Activated naive CD4-positive, alpha-beta T cell treated with anti-CD3 and anti-CD28 coated beads, Interleukin-2, amount 10 ng/mL, durations not matched to agents 7 days and 5 days (primary cell): ENCODE data around the gene C9orf85.

Experiments used
- CTCF ChIA-PET: fragments of 350-600 bp; sonication (Branson Sonifier 250); formaldehyde crosslinking; loops from one replicate; lab custom pipeline; 2021; ENCODE audit warnings: antibody characterized with exemption; lab: Charles Lee
- DNase-seq: peaks from one replicate; pipeline ENCODE4 v3.0.0-alpha.2; 2020
- H3K27ac Mint-ChIP-seq: one replicate; pipeline ENCODE4 v1.8.0; 2021; ENCODE audit warnings: mild to moderate bottlenecking, moderate library complexity, mixed read lengths
- H3K27me3 Mint-ChIP-seq: one replicate; pipeline ENCODE4 v1.8.0; 2021; ENCODE audit warnings: mild to moderate bottlenecking, mixed read lengths
- H3K36me3 Mint-ChIP-seq: one replicate; pipeline ENCODE4 v1.8.0; 2021; ENCODE audit warnings: mixed read lengths
- H3K4me1 Mint-ChIP-seq: one replicate; pipeline ENCODE4 v1.8.0; 2021; ENCODE audit warnings: mixed read lengths
- H3K4me3 Mint-ChIP-seq: one replicate; pipeline ENCODE4 v1.8.0; 2021; ENCODE audit warnings: mild to moderate bottlenecking, moderate library complexity, mixed read lengths
- H3K9me3 Mint-ChIP-seq: one replicate; pipeline ENCODE4 v1.8.0; 2021; ENCODE audit warnings: mixed read lengths

Gene C9orf85

DNA sequence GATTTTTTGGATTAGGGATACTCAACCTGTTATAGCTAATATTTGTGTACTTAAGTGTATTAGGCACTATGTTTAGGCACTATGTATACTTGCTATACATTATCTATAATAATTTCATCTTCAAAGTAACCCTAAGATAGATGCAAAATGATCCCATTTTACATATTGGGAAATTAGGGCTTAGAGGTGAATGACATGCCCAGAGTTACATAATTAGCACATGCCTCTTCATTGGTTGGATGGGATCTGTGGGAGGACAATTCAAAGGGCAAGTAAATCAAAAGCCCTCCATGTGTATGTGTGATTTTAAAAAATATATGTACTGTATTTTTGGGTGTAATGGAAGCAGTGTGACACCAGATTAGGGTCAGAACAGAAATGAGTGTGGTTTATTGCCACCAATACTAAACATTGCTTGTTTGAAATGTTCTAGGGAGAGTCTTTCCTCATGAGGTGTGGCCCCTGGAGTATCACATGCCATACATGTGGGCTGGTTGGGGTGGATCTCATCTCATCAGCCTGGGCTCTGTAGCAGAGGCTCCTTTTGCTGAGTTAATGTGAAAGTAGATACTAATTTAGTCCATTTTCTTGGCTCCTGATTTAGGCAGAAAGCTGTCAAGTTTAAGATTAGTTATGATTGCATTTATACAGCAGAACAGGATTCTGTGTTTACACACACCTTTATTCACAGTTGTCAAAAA is 5.5 kb downstream of the C9orf85 start:
- Mint-ChIP-seq H3K9me3 (no peaks in the 10 kb centered on the region), H3K36me3 (peaks cover 14% of the 10 kb centered on the region), H3K4me1 (peaks cover 27% of the 10 kb centered on the region), H3K27ac (no peak overlapping the region), H3K4me3 (no peak overlapping the region), H3K27me3 (no peaks in the 10 kb centered on the region)
- CTCF ChIA-PET, result interaction anchor here (1.5 kb wide), 1 partner anchor 108 kb away, joined by 4 read pairs; no protein-coding TSS in a partner anchor
- no peak for DNase-seq

DNA sequence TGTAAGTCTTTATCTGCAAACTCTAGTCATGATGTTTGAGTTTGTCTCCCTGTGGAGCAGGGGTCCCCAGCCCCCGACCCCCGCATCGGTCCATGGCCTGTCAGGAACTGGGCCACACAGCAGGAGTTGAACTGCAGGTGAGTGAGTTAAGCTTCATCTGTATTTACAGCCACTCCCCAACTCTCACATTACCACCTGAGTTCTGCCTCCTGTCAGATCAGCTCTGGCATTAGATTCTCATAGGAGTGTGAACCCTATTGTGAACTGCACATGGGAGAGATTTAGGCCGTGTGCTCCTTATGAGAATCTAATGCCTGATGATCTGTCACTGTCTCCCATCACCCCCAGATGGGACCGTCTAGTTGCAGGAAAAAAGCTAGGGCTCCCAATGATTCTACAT is 7.0 kb downstream of the C9orf85 start:
- Mint-ChIP-seq H3K4me1 (peaks cover 13% of the 10 kb centered on the region), H3K27ac (no peak overlapping the region), H3K36me3 (peaks cover 21% of the 10 kb centered on the region), H3K9me3 (no peaks in the 10 kb centered on the region), H3K4me3 (no peak overlapping the region), H3K27me3 (no peaks in the 10 kb centered on the region)
- CTCF ChIA-PET, result no interaction called here
- DNase-seq, result no peak

DNA sequence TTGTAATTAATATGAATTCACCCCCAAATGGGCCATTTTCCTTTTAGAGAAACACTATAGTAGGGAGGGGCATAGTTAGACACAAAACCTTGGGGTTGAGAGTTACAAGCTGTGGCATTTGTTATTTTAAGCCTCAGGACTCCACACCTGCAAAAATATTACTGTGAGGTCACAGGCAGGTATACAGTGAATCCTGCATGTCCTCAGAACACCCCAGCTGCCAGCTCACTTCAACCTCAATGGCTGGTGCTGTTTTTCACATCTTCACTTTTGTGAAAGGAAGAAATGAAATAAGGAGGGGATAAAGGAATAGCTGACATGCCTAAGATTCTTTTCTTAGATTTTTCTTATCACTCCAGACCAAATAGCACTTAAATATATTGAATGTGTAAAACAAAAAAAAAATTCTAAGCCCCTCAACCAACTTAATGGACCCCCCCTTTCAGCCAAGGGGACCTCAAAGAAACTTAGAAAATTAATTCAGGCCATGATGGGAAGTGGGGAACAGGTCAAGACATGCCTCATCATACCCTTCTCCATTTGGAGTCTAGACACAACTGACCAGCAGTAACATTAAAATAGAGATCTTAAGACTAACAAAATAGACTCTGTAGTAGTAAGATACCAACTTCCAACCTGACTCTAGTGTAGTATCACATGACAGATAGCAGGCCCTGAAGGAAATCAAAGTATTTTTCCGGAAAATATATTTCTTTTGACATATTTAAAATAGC is 9.2 kb downstream of the C9orf85 start:
- Mint-ChIP-seq H3K36me3 (peaks cover 23% of the 10 kb centered on the region), H3K4me3 (no peak overlapping the region), H3K4me1 (no peaks in the 10 kb centered on the region), H3K27ac (no peak overlapping the region), H3K9me3 (no peaks in the 10 kb centered on the region), H3K27me3 (no peaks in the 10 kb centered on the region)
- no peak for DNase-seq
- CTCF ChIA-PET, result interaction anchor here (0.6 to 0.8 kb wide), 2 partner anchors 18 to 203 kb away, joined by 3 to 4 read pairs; no protein-coding TSS in a partner anchor

DNA sequence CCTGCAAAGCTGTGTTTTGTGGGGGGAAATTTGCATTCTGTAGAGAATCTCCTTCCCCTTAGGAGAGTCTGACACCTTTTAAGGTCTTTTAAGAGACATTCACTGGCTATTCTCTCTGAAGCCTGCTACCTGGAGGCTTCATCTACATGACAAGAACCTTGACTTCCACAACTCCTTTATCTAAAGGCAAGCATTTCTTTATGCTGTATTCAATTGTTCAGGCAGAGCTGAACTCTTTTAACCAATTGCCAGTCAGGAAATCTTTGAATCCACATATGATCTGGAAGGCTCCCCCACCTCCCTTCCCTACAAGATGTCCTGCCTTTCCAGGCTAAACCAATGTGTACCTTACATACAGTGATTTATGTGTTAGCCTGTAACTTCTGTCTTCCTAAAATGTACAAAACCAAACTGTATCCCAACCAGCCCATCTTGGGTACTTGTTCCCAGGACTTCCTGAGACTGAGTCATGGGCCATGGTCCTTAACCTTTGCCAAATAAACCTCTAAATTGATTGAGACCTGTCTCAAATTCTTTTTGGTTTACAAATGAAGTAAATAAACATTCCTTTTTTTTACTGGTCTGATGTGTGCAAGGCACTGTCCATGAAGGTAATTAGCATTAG is 9.9 kb downstream of the C9orf85 start:
- H3K9me3 Mint-ChIP-seq, result no peaks in the 10 kb centered on the region
- CTCF ChIA-PET, result interaction anchor here (0.6 to 0.8 kb wide), 2 partner anchors 17 to 204 kb away, joined by 3 to 4 read pairs; no protein-coding TSS in a partner anchor
- no peak for DNase-seq
- H3K36me3 Mint-ChIP-seq, result peaks cover 24% of the 10 kb centered on the region
- H3K4me3 Mint-ChIP-seq, result no peak overlapping the region
- H3K27me3 Mint-ChIP-seq, result no peaks in the 10 kb centered on the region
- H3K27ac Mint-ChIP-seq, result no peak overlapping the region
- H3K4me1 Mint-ChIP-seq, result no peaks in the 10 kb centered on the region

DNA sequence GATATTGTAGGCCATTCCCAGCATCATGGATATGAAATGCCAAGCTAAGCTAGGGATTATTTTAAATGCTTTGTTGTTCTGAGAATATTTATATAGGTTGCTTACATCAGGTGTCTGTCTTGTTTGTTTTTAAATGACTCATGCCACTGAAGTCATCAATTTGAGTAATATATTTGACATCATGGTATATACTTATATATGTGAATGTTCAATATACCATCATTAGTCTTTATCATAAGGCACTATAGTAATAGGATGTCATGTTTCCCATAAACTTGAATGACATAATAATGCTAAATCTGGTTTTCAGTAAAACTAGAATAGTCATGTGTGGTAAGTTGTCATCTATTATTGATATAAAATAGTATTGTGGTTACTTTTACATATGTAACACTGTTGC is 13.1 kb downstream of the C9orf85 start:
- H3K27ac Mint-ChIP-seq, result no peak overlapping the region
- H3K9me3 Mint-ChIP-seq, result no peaks in the 10 kb centered on the region
- DNase-seq, result no peak
- no peaks in the 10 kb centered on the region for H3K27me3 Mint-ChIP-seq
- H3K36me3 Mint-ChIP-seq, result peaks cover 18% of the 10 kb centered on the region
- H3K4me1 Mint-ChIP-seq, result no peaks in the 10 kb centered on the region
- CTCF ChIA-PET, result no interaction called here
- H3K4me3 Mint-ChIP-seq, result no peak overlapping the region

DNA sequence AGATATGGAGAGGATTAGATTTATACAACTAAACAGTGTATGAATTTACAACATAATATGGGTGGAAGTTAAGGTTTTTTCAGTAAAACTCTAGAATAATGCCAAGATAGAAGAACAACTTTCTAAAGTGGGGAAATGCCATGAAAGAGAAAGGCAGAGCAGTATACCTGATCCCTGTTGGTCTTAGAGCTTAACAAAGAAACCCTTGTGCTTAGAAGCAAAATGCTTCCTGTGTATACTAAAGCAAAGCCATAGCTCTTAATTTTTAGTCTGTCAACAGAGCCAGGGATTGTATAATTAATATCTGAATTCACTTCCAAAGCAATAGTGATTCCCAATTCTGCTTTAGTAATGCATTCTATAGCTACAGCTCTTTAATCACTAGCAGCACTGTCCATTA is 14.4 kb downstream of the C9orf85 start:
- Mint-ChIP-seq H3K9me3 (no peaks in the 10 kb centered on the region), H3K36me3 (peaks cover 18% of the 10 kb centered on the region), H3K27me3 (no peaks in the 10 kb centered on the region), H3K27ac (no peak overlapping the region), H3K4me1 (no peaks in the 10 kb centered on the region), H3K4me3 (no peak overlapping the region)
- no peak for DNase-seq
- CTCF ChIA-PET, result interaction anchor here (0.7 to 1.0 kb wide), 3 partner anchors 34 to 652 kb away, joined by 3 read pairs; no protein-coding TSS in a partner anchor

DNA sequence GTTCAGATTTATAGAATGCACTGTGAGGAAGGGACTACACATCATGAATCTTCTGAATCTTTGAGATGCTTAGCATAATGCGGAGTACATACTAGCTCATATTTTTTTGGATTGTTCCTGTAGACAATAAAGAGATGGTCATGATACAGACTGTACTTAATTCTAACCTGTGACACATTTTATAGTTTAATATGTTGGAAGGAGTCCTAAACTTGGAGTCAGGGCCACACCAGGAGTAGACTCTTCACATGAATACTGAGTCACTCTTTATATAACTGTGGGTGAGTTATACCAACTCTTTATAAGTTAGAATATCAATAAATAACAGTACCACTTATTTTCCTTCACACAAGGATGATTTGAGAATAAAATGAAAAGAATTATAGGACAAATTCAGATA is 16.9 kb downstream of the C9orf85 start:
- CTCF ChIA-PET, result no interaction called here
- no peak for DNase-seq
- Mint-ChIP-seq H3K27me3 (no peaks in the 10 kb centered on the region), H3K36me3 (peaks cover 13% of the 10 kb centered on the region), H3K4me3 (no peak overlapping the region), H3K27ac (no peak overlapping the region), H3K9me3 (no peaks in the 10 kb centered on the region), H3K4me1 (no peaks in the 10 kb centered on the region)

DNA sequence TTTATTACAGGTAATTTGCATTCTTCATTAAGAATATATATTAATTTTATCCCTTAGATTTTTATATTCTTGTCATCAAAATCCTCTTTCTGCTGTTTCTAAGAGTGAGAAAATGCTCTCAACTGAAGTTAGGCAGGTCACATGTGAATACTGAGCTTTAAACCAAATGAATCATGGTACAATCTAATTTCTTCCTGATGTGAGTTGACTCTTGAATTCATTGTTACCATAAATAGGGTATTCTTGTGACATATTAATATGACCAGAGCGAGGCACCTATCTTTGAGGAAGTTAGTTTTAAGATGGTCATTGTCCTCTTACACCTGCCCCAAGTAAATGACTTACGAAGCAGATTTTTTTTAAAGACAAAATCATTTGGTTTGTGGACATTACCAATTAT is 17.4 kb downstream of the C9orf85 start:
- Mint-ChIP-seq H3K36me3 (peaks cover 13% of the 10 kb centered on the region), H3K4me1 (no peaks in the 10 kb centered on the region), H3K4me3 (no peak overlapping the region), H3K9me3 (no peaks in the 10 kb centered on the region), H3K27ac (no peak overlapping the region), H3K27me3 (no peaks in the 10 kb centered on the region)
- CTCF ChIA-PET, result no interaction called here
- no peak for DNase-seq

DNA sequence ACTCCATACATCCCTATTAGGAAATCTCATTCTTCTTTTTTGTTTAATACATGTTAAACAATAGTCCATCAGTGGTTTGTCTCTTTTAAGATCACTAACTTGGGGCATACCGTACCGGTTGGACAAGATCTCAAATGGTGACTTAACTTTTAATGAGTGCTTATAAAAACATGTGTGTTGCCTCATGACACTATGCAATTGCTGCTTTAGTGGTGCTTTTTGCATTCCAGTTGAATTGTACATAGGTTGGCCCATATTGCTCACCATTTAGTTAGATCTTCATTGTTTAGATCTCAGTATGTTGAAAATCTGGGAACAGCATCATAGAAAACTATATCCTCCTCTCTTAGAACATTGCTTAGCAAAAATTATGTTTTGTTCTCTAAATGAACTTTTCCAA is 17.8 kb downstream of the C9orf85 start:
- H3K4me1 Mint-ChIP-seq, result no peaks in the 10 kb centered on the region
- DNase-seq, result no peak
- no peak overlapping the region for H3K4me3 Mint-ChIP-seq
- no peak overlapping the region for H3K27ac Mint-ChIP-seq
- no peaks in the 10 kb centered on the region for H3K27me3 Mint-ChIP-seq
- CTCF ChIA-PET, result no interaction called here
- H3K36me3 Mint-ChIP-seq, result peaks cover 13% of the 10 kb centered on the region
- H3K9me3 Mint-ChIP-seq, result no peaks in the 10 kb centered on the region

DNA sequence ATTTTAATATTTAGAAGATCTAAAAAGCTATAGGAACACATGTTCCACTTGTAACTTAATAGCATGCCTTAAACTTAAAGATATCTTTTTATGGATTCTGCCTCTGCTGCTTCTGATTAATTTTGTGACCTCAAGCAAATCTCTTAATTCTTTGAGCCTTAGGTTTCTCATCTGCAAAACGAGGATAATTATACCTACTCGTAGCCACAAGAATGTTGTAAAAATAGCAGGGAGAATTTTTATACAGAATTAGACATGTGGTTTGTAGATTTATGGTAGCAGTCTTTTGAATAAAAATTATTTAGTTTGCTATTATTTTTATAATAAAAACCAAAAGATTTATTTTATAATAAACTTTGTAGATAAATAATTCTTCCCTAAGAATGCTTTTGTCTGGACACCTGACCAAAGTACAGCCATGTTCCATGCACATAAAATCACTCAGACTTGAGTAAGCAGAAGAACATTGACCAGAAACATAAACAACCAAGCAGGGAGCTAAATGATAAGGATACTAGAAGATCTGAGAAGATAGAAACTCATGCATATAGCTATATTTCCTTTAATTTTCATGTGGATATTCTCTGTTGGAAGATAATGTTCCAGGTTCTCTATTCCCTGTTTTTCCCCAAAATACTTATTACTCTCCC is 18.5 kb downstream of the C9orf85 start:
- H3K27ac Mint-ChIP-seq, result no peak overlapping the region
- DNase-seq, result no peak
- H3K27me3 Mint-ChIP-seq, result no peaks in the 10 kb centered on the region
- CTCF ChIA-PET, result no interaction called here
- no peaks in the 10 kb centered on the region for H3K9me3 Mint-ChIP-seq
- H3K4me3 Mint-ChIP-seq, result no peak overlapping the region
- no peaks in the 10 kb centered on the region for H3K4me1 Mint-ChIP-seq
- H3K36me3 Mint-ChIP-seq, result peaks cover 13% of the 10 kb centered on the region

DNA sequence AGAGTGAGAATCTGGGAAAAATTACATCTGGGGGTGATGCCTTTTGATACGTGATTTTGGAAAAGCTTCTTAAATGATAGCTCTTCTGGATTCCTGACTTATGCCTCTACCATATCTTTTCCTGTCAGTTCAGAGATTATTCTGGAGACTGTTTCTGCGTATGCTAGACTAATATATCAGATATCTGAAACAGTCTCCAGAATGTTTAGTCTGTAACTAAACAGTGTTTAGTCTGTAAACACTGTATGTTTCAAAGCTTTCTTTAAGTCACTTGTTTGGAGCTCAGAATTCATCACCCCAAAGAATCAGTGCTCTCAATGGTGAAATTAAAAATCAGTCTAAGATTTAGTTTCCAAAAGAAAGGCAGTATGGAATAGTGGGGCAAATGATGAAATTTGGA is 19.7 kb downstream of the C9orf85 start:
- no peak for DNase-seq
- Mint-ChIP-seq H3K27me3 (no peaks in the 10 kb centered on the region), H3K4me3 (no peak overlapping the region), H3K9me3 (no peaks in the 10 kb centered on the region), H3K4me1 (no peaks in the 10 kb centered on the region), H3K36me3 (peaks cover 11% of the 10 kb centered on the region), H3K27ac (no peak overlapping the region)
- CTCF ChIA-PET, result interaction anchor here (1.2 kb wide), 1 partner anchor 123 kb away, joined by 3 read pairs; no protein-coding TSS in a partner anchor

DNA sequence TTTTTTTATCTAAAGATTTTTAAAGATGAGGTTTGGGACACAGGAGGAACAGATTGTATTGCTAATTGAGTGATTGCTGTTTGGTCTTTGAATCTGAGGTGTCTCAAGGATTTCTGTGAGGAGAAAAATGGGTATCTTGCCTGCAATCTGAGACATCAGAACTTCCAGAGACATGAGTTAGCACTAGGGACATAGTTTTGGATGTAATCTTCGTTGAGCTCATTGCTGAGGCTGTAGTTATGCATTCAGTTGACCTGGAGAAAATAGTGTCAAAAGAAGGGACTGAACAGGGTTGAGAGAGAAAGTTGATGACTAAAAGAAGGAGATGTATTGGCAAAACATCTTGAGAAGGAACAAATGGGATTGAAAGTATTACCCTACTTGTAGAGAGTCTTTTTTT is 24.6 kb downstream of the C9orf85 start:
- Mint-ChIP-seq H3K4me1 (no peaks in the 10 kb centered on the region), H3K27me3 (no peaks in the 10 kb centered on the region), H3K9me3 (no peaks in the 10 kb centered on the region), H3K36me3 (peaks cover 6% of the 10 kb centered on the region), H3K27ac (no peak overlapping the region), H3K4me3 (no peak overlapping the region)
- DNase-seq, result no peak
- CTCF ChIA-PET, result no interaction called here

DNA sequence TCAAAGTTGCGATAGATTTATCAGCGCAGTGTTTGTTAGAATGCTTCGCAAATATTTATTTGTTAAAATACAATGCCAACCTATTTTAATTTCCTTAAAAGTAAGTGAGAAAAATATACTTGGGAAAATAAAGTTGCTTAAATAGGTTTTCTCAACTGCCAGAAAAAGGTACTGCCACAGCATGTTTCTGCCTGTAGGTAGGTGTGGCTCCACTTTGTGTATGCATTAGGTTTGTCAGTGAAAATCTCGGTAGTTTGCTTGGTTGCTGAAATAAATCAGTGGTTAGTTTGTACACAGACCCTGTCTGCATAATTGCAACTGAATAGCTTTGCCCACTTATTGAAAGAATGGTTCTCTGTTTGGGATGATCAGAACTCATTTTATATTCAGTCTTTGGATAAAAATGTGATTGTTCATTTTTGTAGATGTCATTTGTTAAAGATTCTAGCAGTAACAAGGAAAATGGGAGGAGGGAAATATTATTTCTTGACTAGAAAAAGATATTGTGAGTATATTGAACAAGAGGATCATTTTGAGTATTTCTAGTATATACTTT is 25.7 kb downstream of the C9orf85 start:
- Mint-ChIP-seq H3K4me3 (no peak overlapping the region), H3K27me3 (no peaks in the 10 kb centered on the region), H3K9me3 (no peaks in the 10 kb centered on the region), H3K27ac (no peak overlapping the region), H3K4me1 (no peaks in the 10 kb centered on the region), H3K36me3 (peaks cover 6% of the 10 kb centered on the region)
- DNase-seq, result no peak
- CTCF ChIA-PET, result interaction anchor here (1.6 kb wide), 1 partner anchor 23 kb away, joined by 4 read pairs; no protein-coding TSS in a partner anchor

DNA sequence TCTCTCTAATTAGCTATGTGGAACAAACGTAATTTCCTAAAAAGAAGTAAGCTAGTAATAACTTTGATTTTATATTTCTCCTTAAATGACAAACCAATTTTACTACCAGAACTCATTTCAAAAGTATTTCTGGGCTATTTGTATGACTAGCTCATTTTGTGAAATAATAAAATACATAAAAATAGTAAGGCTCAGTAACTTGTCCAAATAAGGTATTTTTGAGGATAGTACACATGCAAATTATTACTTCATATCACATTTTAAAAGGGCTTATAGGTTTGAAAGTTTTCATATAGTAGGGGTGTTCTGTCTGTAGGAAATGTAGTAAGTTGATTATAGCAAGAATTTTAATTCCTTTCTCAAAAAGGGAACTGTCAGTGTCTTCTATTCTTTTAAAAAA is 26.5 kb downstream of the C9orf85 start:
- H3K4me1 Mint-ChIP-seq, result peaks cover 2% of the 10 kb centered on the region

More for the DNA sequence above, 26.5 kb downstream of the C9orf85 start:
- DNase-seq, result no peak
- Mint-ChIP-seq H3K36me3 (peaks cover under 1% of the 10 kb centered on the region), H3K27ac (no peak overlapping the region), H3K9me3 (no peaks in the 10 kb centered on the region), H3K27me3 (no peaks in the 10 kb centered on the region), H3K4me3 (no peak overlapping the region)
- CTCF ChIA-PET, result interaction anchor here (1.3 to 1.6 kb wide), 2 partner anchors 17 to 23 kb away, joined by 3 to 4 read pairs; no protein-coding TSS in a partner anchor
